ENCODE results near the gene DIPK2A. TPM values are rescaled to one million over a fixed set of nuclear protein-coding genes. Genes with fewer than 3 reads are reported as not detected.

Gene DIPK2A
- total RNA-seq, 2 donors from 2014 or later, result 10.0 to 21.5 TPM

GRCh38 chr3:143957453-143957852 is 14.2 kb upstream of the DIPK2A start:
- H3K4me1 ChIP-seq, result no peaks in the 10 kb centered on the region
- no peaks in the 10 kb centered on the region for H3K36me3 ChIP-seq
- TF ChIP-seq CTCF (IDR thresholded peaks at IDR 0.05), result no peak
- no peaks in the 10 kb centered on the region for H3K27me3 ChIP-seq
- no peak overlapping the region for H3K27ac ChIP-seq
- H3K4me3 ChIP-seq, result no peak overlapping the region
- DNase-seq (ENCODE audit: low spot score), result no peak
- H3K9me3 ChIP-seq, result peaks cover 0 to 11% of the 10 kb centered on the region in 2 donors

- Histone ChIP-seq H3K27me3 (no peaks in the 10 kb centered on the region), H3K4me3 (no peak overlapping the region), H3K36me3 (no peaks in the 10 kb centered on the region), H3K9me3 (peaks cover 0 to 11% of the 10 kb centered on the region in 2 donors), H3K27ac (no peak overlapping the region), H3K4me1 (no peaks in the 10 kb centered on the region)
- no peak for TF ChIP-seq CTCF (IDR thresholded peaks at IDR 0.05)
- no peak for DNase-seq (ENCODE audit: low spot score)
Observed at GRCh38 chr3:143958966-143959365, 12.7 kb upstream of the DIPK2A start.

- H3K4me1 ChIP-seq, result no peaks in the 10 kb centered on the region
- H3K27ac ChIP-seq, result no peak overlapping the region
- no peak overlapping the region for H3K4me3 ChIP-seq
- no peaks in the 10 kb centered on the region for H3K27me3 ChIP-seq
- no peak for DNase-seq (ENCODE audit: low spot score)
- H3K9me3 ChIP-seq, result peaks cover 0 to 11% of the 10 kb centered on the region in 2 donors
- H3K36me3 ChIP-seq, result no peaks in the 10 kb centered on the region
- TF ChIP-seq CTCF (IDR thresholded peaks at IDR 0.05), result no peak
Observed at GRCh38 chr3:143961342-143961741, 10.3 kb upstream of the DIPK2A start.

GRCh38 chr3:143963946-143964345 is 7.7 kb upstream of the DIPK2A start:
- DNase-seq (ENCODE audit: low spot score), result no peak
- Histone ChIP-seq H3K4me3 (no peak overlapping the region), H3K36me3 (no peaks in the 10 kb centered on the region), H3K27ac (no peak overlapping the region), H3K9me3 (peaks cover 0 to 10% of the 10 kb centered on the region in 2 donors), H3K27me3 (no peaks in the 10 kb centered on the region), H3K4me1 (no peaks in the 10 kb centered on the region)
- no peak for TF ChIP-seq CTCF (IDR thresholded peaks at IDR 0.05)

GRCh38 chr3:143970773-143971358 is 757 bp upstream of the DIPK2A start:
- Histone ChIP-seq H3K27ac (peak overlapping the region; percentile 97 to 99), H3K4me3 (peak overlapping the region; percentile 89 to 97), H3K9me3 (no peaks in the 10 kb centered on the region), H3K36me3 (no peaks in the 10 kb centered on the region), H3K27me3 (no peaks in the 10 kb centered on the region), H3K4me1 (peaks cover 0 to 22% of the 10 kb centered on the region in 2 donors)
- peak; percentile 67 for DNase-seq (ENCODE audit: low spot score)
- TF ChIP-seq CTCF (IDR thresholded peaks at IDR 0.05), result peak in 1 of 2 donors; percentile 21

- TF ChIP-seq CTCF (IDR thresholded peaks at IDR 0.05), result no peak
- DNase-seq (ENCODE audit: low spot score), result no peak
- peaks cover 0 to 28% of the 10 kb centered on the region in 2 donors for H3K4me1 ChIP-seq
- H3K27ac ChIP-seq, result peak overlapping the region; percentile 97 to 99
- peak overlapping the region; percentile 89 to 97 for H3K4me3 ChIP-seq
- H3K27me3 ChIP-seq, result no peaks in the 10 kb centered on the region
- H3K36me3 ChIP-seq, result no peaks in the 10 kb centered on the region
- H3K9me3 ChIP-seq, result no peaks in the 10 kb centered on the region
Observed at GRCh38 chr3:143972155-143972504, 507 bp downstream of the DIPK2A start.

All from right atrium auricular region (tissue), 2 donors.